Natural killer cell (primary cell): ENCODE measurements around the gene EXOC3L4. TPM values are rescaled to one million over a fixed set of nuclear protein-coding genes. Genes with fewer than 3 reads are reported as not detected.

Experiments used
- ATAC-seq, 3 donors: fragments of 150-1000 bp in 2 of 3; fragments of 200-7000 bp in 1 of 3; cut with Tn5 transposase; 1 replicate in 1 of 3; 2 replicates in 2 of 3; pipeline ENCODE4 v1.10.0; 2021; ENCODE audit warnings: mild to moderate bottlenecking in 2 of 3, moderate library complexity in 2 of 3
- DNase-seq, 2 donors: peaks; one replicate each; pipeline versions ENCODE4 v3.0.0 to v3.0.0-alpha.2; 2013 to 2021; ENCODE audit warnings: mixed read lengths in 1 of 2
- H3K27ac ChIP-seq: one replicate; pipeline ENCODE4 v1.5.1; 2013; ENCODE audit warnings: mild to moderate bottlenecking, low read length
- H3K27me3 ChIP-seq: one replicate; pipeline ENCODE4 v1.6.1; 2013; ENCODE audit warnings: low read length; ENCODE audit not compliant: control insufficient read depth, insufficient read depth
- H3K36me3 ChIP-seq: one replicate; pipeline ENCODE4 v1.6.1; 2013; ENCODE audit warnings: low read length; ENCODE audit not compliant: control insufficient read depth, insufficient read depth
- H3K4me1 ChIP-seq: one replicate; pipeline ENCODE4 v1.6.1; 2013; ENCODE audit warnings: low read length; ENCODE audit not compliant: control insufficient read depth, insufficient read depth
- H3K4me3 ChIP-seq: one replicate; pipeline ENCODE4 v1.5.1; 2013; ENCODE audit warnings: low read length
- H3K9me3 ChIP-seq: one replicate; pipeline ENCODE4 v1.6.1; 2013; ENCODE audit warnings: low read length; ENCODE audit not compliant: control insufficient read depth, insufficient read depth
- H3K27ac Mint-ChIP-seq, 2 donors: one replicate each; pipeline ENCODE4 v1.8.0; 2022; ENCODE audit warnings: mild to moderate bottlenecking in 2 of 2, mixed read lengths in 2 of 2, moderate library complexity in 1 of 2
- H3K27me3 Mint-ChIP-seq, 2 donors: one replicate each; pipeline ENCODE4 v1.8.0; 2022; ENCODE audit warnings: low read depth in 2 of 2, mixed read lengths in 2 of 2
- H3K36me3 Mint-ChIP-seq: one replicate; pipeline ENCODE4 v1.8.0; 2022; ENCODE audit warnings: mixed read lengths
- H3K4me1 Mint-ChIP-seq, 2 donors: one replicate each; pipeline ENCODE4 v1.8.0; 2022; ENCODE audit warnings: mixed read lengths in 2 of 2
- H3K4me3 Mint-ChIP-seq: one replicate; pipeline ENCODE4 v1.8.0; 2022; ENCODE audit warnings: mild to moderate bottlenecking, moderate library complexity, mixed read lengths
- H3K9me3 Mint-ChIP-seq, 2 donors: one replicate each; pipeline ENCODE4 v1.8.0; 2022; ENCODE audit warnings: mixed read lengths in 2 of 2
- WGBS: methylation state at CpG from one replicate; pipeline ENCODE4 v1.1.7; 2013; ENCODE audit warnings: missing lambda C conversion rate; ENCODE audit not compliant: insufficient coverage; 5-methylcytosine and 5-hydroxymethylcytosine counted together
- intact Hi-C: fragments of 100-400 bp; cut with micrococcal nuclease; formaldehyde crosslinking; loops from one replicate; pipeline ENCODE4 v1.14.2; 2022
- total RNA-seq, 4 donors: library from RNA; stranded (reverse); fragments of 120-200 nt in 1 of 4; gene quantifications; one replicate each; pipeline versions ENCODE4 v1.2.3 to v1.2.4, GENCODE V29; 2013 to 2022
- TF ChIP-seq, protein P1 (sequence below): fragments of 200-600 bp; IDR thresholded peaks from one replicate; pipeline ENCODE4 v1.8.0; 2022; ENCODE audit warnings: antibody characterized with exemption

EXOC3L4 gene
- total RNA-seq, 3 donors from 2014 or later (not counting 1 experiment from before 2014, with no cell fraction given), result not detected

DNA sequence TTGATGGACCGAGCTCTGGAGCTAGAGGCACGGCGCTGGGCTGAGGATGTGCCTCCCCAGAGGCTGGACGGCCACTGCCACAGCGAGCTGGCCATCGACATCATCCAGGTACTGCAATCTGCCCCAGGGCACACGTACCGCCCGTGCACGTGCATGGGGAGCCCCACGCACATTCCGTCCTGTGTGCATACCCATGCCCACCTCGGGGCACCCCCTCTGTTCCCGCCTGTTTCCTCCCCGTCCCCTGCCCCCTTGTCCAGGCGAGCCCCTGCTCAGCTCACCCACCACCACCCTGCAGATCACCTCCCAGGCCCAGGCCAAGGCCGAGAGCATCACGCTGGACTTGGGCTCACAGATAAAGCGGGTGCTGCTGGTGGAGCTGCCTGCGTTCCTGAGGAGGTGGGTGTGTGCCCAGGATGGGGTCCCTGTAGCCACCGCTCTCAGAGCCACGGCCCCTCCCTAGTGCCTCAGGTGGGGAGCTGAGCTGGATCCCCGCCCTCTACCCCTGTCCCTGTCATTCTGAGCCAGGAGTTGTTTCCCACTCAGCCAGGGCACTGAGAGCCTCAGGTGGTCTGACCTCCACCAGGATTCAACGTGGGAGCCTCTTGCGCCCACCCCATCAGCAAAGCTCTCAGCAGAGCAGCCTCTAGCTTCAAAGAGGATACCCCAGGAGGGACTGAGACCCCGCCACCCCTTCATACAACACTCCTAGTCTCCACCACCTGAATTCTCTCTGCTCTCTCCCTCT is 35.7 kb downstream of the EXOC3L4 start:
- H3K27ac Mint-ChIP-seq, result no peak overlapping the region
- Histone ChIP-seq H3K27ac (no peak overlapping the region), H3K4me3 (no peak overlapping the region), H3K9me3 (no peaks in the 10 kb centered on the region), H3K4me1 (no peaks in the 10 kb centered on the region), H3K36me3 (no peaks in the 10 kb centered on the region), H3K27me3 (no peaks in the 10 kb centered on the region)
- H3K4me1 Mint-ChIP-seq, result no peaks in the 10 kb centered on the region
- WGBS, result 90% methylated on average over 26 of the region's 26 CpGs
- peaks cover 0 to 4% of the 10 kb centered on the region in 2 donors for H3K27me3 Mint-ChIP-seq
- no peaks in the 10 kb centered on the region for H3K36me3 Mint-ChIP-seq
- ATAC-seq (no peak), DNase-seq (no peak)
- intact Hi-C loops, result no loop called here
- H3K4me3 Mint-ChIP-seq, result no peak overlapping the region
- TF ChIP-seq, protein P1, sequence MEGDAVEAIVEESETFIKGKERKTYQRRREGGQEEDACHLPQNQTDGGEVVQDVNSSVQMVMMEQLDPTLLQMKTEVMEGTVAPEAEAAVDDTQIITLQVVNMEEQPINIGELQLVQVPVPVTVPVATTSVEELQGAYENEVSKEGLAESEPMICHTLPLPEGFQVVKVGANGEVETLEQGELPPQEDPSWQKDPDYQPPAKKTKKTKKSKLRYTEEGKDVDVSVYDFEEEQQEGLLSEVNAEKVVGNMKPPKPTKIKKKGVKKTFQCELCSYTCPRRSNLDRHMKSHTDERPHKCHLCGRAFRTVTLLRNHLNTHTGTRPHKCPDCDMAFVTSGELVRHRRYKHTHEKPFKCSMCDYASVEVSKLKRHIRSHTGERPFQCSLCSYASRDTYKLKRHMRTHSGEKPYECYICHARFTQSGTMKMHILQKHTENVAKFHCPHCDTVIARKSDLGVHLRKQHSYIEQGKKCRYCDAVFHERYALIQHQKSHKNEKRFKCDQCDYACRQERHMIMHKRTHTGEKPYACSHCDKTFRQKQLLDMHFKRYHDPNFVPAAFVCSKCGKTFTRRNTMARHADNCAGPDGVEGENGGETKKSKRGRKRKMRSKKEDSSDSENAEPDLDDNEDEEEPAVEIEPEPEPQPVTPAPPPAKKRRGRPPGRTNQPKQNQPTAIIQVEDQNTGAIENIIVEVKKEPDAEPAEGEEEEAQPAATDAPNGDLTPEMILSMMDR, result no peak
- no peaks in the 10 kb centered on the region for H3K9me3 Mint-ChIP-seq

DNA sequence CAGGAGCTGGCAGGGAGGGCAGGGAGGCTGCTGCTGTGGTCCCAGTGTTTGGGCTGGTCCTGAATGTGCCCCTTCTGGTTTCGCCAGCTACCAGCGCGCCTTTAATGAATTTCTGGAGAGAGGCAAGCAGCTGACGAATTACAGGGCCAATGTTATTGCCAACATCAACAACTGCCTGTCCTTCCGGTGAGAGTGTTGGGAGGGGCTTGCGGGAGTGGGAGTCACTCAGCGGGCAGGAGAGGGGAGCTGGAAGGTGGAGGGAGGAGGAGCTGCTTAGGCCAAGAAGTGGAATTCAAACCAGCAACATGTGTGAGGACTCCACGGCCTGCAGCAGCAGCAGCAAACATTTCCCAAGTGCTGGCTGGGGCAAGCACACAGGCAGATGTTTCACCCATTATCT is 36.4 kb downstream of the EXOC3L4 start:
- Histone ChIP-seq H3K4me1 (no peaks in the 10 kb centered on the region), H3K9me3 (no peaks in the 10 kb centered on the region), H3K4me3 (no peak overlapping the region), H3K36me3 (no peaks in the 10 kb centered on the region), H3K27ac (no peak overlapping the region), H3K27me3 (no peaks in the 10 kb centered on the region)
- WGBS, result 90% methylated on average over 7 of the region's 8 CpGs
- peaks cover 0 to 6% of the 10 kb centered on the region in 2 donors for H3K27me3 Mint-ChIP-seq
- intact Hi-C loops, result no loop called here
- H3K9me3 Mint-ChIP-seq, result no peaks in the 10 kb centered on the region
- DNase-seq, result no peak
- TF ChIP-seq, protein P1, result no peak
- H3K4me1 Mint-ChIP-seq, result no peaks in the 10 kb centered on the region
- no peak for ATAC-seq
- no peaks in the 10 kb centered on the region for H3K36me3 Mint-ChIP-seq
- no peak overlapping the region for H3K27ac Mint-ChIP-seq
- H3K4me3 Mint-ChIP-seq, result no peak overlapping the region

DNA sequence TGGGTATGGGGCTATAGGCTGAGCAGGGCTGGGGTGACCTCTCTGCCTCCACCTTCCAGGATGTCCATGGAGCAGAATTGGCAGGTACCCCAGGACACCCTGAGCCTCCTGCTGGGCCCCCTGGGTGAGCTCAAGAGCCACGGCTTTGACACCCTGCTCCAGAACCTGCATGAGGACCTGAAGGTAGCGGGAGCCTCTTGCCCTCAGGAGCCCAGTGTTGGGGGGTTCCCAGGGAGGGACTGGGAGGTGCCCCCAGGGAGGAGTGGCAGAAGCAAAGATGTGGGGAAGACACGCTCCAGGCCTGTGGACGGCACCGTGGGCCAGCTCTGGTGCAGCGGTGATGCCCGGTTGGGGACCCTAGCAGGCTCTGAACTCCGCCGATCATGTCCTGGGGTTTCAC is 37.1 kb downstream of the EXOC3L4 start:
- peaks cover 0 to 3% of the 10 kb centered on the region in 2 donors for H3K27me3 Mint-ChIP-seq
- TF ChIP-seq, protein P1, result no peak
- ATAC-seq (no peak), DNase-seq (no peak)
- H3K27ac ChIP-seq, result no peak overlapping the region
- H3K9me3 ChIP-seq, result no peaks in the 10 kb centered on the region
- intact Hi-C loops, result no loop called here
- H3K4me3 Mint-ChIP-seq, result no peak overlapping the region
- no peaks in the 10 kb centered on the region for H3K36me3 ChIP-seq
- WGBS, result 92% methylated on average over 9 of the region's 9 CpGs
- H3K27ac Mint-ChIP-seq, result no peak overlapping the region
- H3K27me3 ChIP-seq, result no peaks in the 10 kb centered on the region
- no peaks in the 10 kb centered on the region for H3K9me3 Mint-ChIP-seq
- H3K4me1 Mint-ChIP-seq, result no peaks in the 10 kb centered on the region
- no peaks in the 10 kb centered on the region for H3K36me3 Mint-ChIP-seq
- H3K4me3 ChIP-seq, result no peak overlapping the region
- H3K4me1 ChIP-seq, result no peaks in the 10 kb centered on the region
